Uterus (tissue), 4 donors: ENCODE results near the gene RNF26. TPM values are rescaled to one million over a fixed set of nuclear protein-coding genes. Genes with fewer than 3 reads are reported as not detected.

Experiments
- DNase-seq, 2 donors: peaks; one replicate each; pipeline ENCODE4 v3.0.0-alpha.2; 2019 to 2020
- H3K27ac ChIP-seq, 2 donors: fragments of 200-600 bp; sonication (generic); 1 replicate in 1 of 2; 2 replicates in 1 of 2; pipeline ENCODE4 v1.5.1; 2016 to 2018
- H3K27me3 ChIP-seq, 2 donors: fragments of 200-600 bp; sonication (generic); one replicate each; pipeline ENCODE4 v1.5.1; 2018 to 2019; ENCODE audit warnings: control low read depth in 1 of 2
- H3K36me3 ChIP-seq, 2 donors: fragments of 200-600 bp; sonication (generic); one replicate each; pipeline ENCODE4 v1.5.1; 2019; ENCODE audit warnings: control low read depth in 1 of 2
- H3K4me1 ChIP-seq, 2 donors: fragments of 200-600 bp; sonication (generic); one replicate each; pipeline ENCODE4 v1.5.1; 2018 to 2019; ENCODE audit warnings: control low read depth in 1 of 2
- H3K4me3 ChIP-seq, 2 donors: fragments of 200-600 bp; sonication (generic); 1 replicate in 1 of 2; 2 replicates in 1 of 2; pipeline ENCODE4 v1.5.1; 2018 to 2019; ENCODE audit warnings: mild to moderate bottlenecking in 1 of 2
- H3K9me3 ChIP-seq, 2 donors: fragments of 200-600 bp; sonication (generic); one replicate each; pipeline ENCODE4 v1.5.1; 2019; ENCODE audit warnings: control low read depth in 1 of 2
- CTCF ChIP-seq, 4 experiments: fragments of 200-600 bp in 2 of 4; fragments of 450-650 bp in 2 of 4; sonication (generic) in 2 of 4; IDR thresholded peaks; one replicate each; pipeline ENCODE4 v1.5.1; 2016 to 2019; ENCODE audit warnings: antibody characterized with exemption in 4 of 4, mild to moderate bottlenecking in 2 of 4, moderate library complexity in 1 of 4
- POLR2A ChIP-seq, 2 donors: fragments of 450-650 bp; IDR thresholded peaks; one replicate each; pipeline ENCODE4 v1.6.1; 2016; ENCODE audit warnings: antibody characterized with exemption in 2 of 2, mild to moderate bottlenecking in 1 of 2, moderate library complexity in 1 of 2
- intact Hi-C: fragments of 100-400 bp; cut with DNase I; formaldehyde crosslinking; loops from one replicate; pipeline ENCODE4 v1.15.1; 2023; ENCODE audit warnings: low total_unique reads
- total RNA-seq, 4 donors: library from RNA; depleted of rRNA in 3 of 4; stranded (reverse); fragments of >200 nt in 3 of 4; gene quantifications; one replicate each; pipeline versions ENCODE4 v1.1.0 to v1.2.4, GENCODE V29; 2014 to 2023
- donor health status: DM: yes; HTN: yes; CAD: no.

The RNF26 gene
- total RNA-seq, 4 donors from 2014 or later: 3.3 to 23.1 (median 6.8) TPM

GRCh38 chr11:119378851-119379465, 44.6 kb downstream of the RNF26 start:
- Histone ChIP-seq H3K36me3 (no peaks in the 10 kb centered on the region), H3K4me3 (no peak overlapping the region), H3K9me3 (no peaks in the 10 kb centered on the region), H3K27me3 (no peaks in the 10 kb centered on the region), H3K4me1 (peaks cover 6 to 11% of the 10 kb centered on the region in 2 donors), H3K27ac (no peak overlapping the region)
- no peak for TF ChIP-seq CTCF (IDR thresholded peaks at IDR 0.05)
- TF ChIP-seq POLR2A (IDR thresholded peaks at IDR 0.05): no peak
- DNase-seq: no peak
- intact Hi-C loops: loop anchor here (2.0 kb wide), 1 partner anchor 22 kb away; no protein-coding TSS in a partner anchor

GRCh38 chr11:119380160-119380826, 46.0 kb downstream of the RNF26 start:
- TF ChIP-seq POLR2A (IDR thresholded peaks at IDR 0.05): no peak
- TF ChIP-seq CTCF (IDR thresholded peaks at IDR 0.05): no peak
- H3K27me3 ChIP-seq: no peaks in the 10 kb centered on the region
- no peak for DNase-seq
- H3K4me1 ChIP-seq: peaks cover 2% of the 10 kb centered on the region in 2 donors
- intact Hi-C loops: no loop called here
- no peaks in the 10 kb centered on the region for H3K9me3 ChIP-seq
- H3K4me3 ChIP-seq: no peak overlapping the region
- peak overlapping the region in 1 of 2 donors; percentile 74 for H3K27ac ChIP-seq
- no peaks in the 10 kb centered on the region for H3K36me3 ChIP-seq

- Histone ChIP-seq H3K4me1 (no peaks in the 10 kb centered on the region), H3K27ac (peak overlapping the region; percentile 74 to 75), H3K36me3 (no peaks in the 10 kb centered on the region), H3K9me3 (no peaks in the 10 kb centered on the region), H3K27me3 (no peaks in the 10 kb centered on the region), H3K4me3 (peak overlapping the region; percentile 38 to 41)
- TF ChIP-seq CTCF (IDR thresholded peaks at IDR 0.05) (no peak), POLR2A (IDR thresholded peaks at IDR 0.05) (no peak)
- no peak for DNase-seq
- intact Hi-C loops: no loop called here
Measured at GRCh38 chr11:119380827-119381180, 46.5 kb downstream of the RNF26 start.

GRCh38 chr11:119381181-119381988, 47.1 kb downstream of the RNF26 start, which contains the start of gene USP2:
USP2 (minus strand) TSS chr11:119381690; CDS start chr11:119373480, 8,210 bp downstream.
- Histone ChIP-seq H3K27me3 (no peaks in the 10 kb centered on the region), H3K4me1 (no peaks in the 10 kb centered on the region), H3K9me3 (no peaks in the 10 kb centered on the region), H3K4me3 (peak within 1 kb of the TSS; percentile 38 to 41), H3K27ac (peak within 1 kb of the TSS; percentile 74 to 75), H3K36me3 (no peaks in the 10 kb centered on the region)
- peak; percentile 96 to 98 for DNase-seq
- TF ChIP-seq CTCF (IDR thresholded peaks at IDR 0.05): peak; percentile 87 to 98 (median 93)
- peak; percentile 65 for TF ChIP-seq POLR2A (IDR thresholded peaks at IDR 0.05)
- intact Hi-C loops: no loop called here
